ENCODE data around the gene SAMD4B.
"Not testable (repeated sequence)": the region's sequence is repeated elsewhere in the genome, so short reads cannot be mapped to it uniquely, and the experiment has no call there.

DNA sequence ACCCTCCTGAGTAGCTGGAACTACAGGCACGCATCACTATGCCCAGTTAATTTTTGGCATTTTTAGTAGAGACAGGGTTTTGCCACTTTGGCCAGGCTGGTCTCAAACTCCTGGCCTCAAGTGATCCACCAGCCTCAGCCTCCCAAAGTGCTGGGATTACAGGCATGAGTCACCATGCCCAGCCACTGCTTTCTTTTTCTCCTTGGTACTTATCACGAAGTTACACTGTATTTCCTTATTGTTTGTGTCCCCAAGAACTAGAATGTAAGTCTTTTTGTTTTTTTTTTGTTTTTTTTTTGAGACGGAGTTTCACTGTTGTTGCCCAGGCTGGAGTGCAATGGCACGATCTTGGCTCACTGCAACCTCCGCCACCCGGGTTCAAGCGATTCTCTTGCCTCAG, 2.1 kb upstream of the SAMD4B start:
- TF ChIP-seq EZH2 (IDR thresholded peaks at IDR 0.05); POLR2AphosphoS5 (IDR thresholded peaks at IDR 0.05; ENCODE audit: borderline replicate concordance, low read depth, low read length); FOXP2 (optimal IDR thresholded peaks at IDR 0.05; ENCODE audit: control extremely low read depth, extremely low read length, insufficient read depth): not testable (repeated sequence)
